Mucosa of rectum (tissue), 2 donors: Measurements from ENCODE around the gene C1orf185.

Experiments
- H3K27ac ChIP-seq, 2 donors: one replicate each; pipeline ENCODE4 v1.7.0; 2013; ENCODE audit warnings: inconsistent platforms in 2 of 2, low read depth in 2 of 2, low read length in 2 of 2
- H3K27me3 ChIP-seq, 2 donors: one replicate each; pipeline ENCODE4 v1.7.0; 2013; ENCODE audit warnings: low read length in 2 of 2; ENCODE audit not compliant: control insufficient read depth in 2 of 2, insufficient read depth in 2 of 2
- H3K36me3 ChIP-seq, 2 donors: one replicate each; pipeline ENCODE4 v1.7.0; 2013; ENCODE audit warnings: low read length in 2 of 2; ENCODE audit not compliant: control insufficient read depth in 2 of 2, insufficient read depth in 2 of 2
- H3K4me1 ChIP-seq, 2 donors: one replicate each; pipeline ENCODE4 v1.7.0; 2013; ENCODE audit warnings: low read length in 2 of 2, mild to moderate bottlenecking in 1 of 2; ENCODE audit not compliant: control insufficient read depth in 2 of 2, insufficient read depth in 2 of 2
- H3K4me3 ChIP-seq, 2 donors: one replicate each; pipeline ENCODE4 v1.7.0; 2013; ENCODE audit warnings: low read length in 2 of 2
- H3K9ac ChIP-seq, 2 donors: one replicate each; pipeline ENCODE4 v1.7.0; 2013; ENCODE audit warnings: low read length in 2 of 2, low read depth in 1 of 2, mild to moderate bottlenecking in 1 of 2
- H3K9me3 ChIP-seq, 2 donors: one replicate each; pipeline ENCODE4 v1.7.0; 2013; ENCODE audit warnings: low read length in 2 of 2; ENCODE audit not compliant: control insufficient read depth in 2 of 2
- donor health status: healthy.
- donor health status: Normal muscosa, but diverticular disease.

Gene C1orf185

DNA sequence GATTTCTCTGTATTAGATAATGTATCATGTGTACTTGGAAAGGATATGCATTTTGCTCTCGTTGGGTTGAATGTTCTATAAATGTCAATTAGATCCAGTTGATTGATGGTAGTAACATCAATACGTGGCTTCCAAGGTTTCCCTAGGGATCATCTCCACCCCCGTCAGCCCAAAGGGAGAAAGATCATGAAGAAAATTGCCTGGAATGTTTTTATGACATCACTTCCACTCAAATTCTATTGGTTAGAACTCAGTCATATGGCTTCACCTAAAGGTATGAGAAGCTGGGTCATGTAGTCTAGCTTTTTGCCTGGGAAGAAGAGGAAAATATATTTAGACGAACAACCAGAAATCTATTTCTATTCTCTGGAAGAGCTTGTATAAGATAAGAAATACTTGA, at the start of gene C1orf185:
Gene C1orf185, plus strand, starts transcription at position 253 of the 400 bp plus-strand sequence. Its CDS starts 6 bp downstream, at position 259.
- no peak within 1 kb of the TSS for H3K4me3 ChIP-seq
- H3K27ac ChIP-seq, result no peak within 1 kb of the TSS
- H3K36me3 ChIP-seq, result no peaks in the 10 kb centered on the region
- no peak within 1 kb of the TSS for H3K9ac ChIP-seq
- no peaks in the 10 kb centered on the region for H3K27me3 ChIP-seq
- no peaks in the 10 kb centered on the region for H3K4me1 ChIP-seq
- no peaks in the 10 kb centered on the region for H3K9me3 ChIP-seq

DNA sequence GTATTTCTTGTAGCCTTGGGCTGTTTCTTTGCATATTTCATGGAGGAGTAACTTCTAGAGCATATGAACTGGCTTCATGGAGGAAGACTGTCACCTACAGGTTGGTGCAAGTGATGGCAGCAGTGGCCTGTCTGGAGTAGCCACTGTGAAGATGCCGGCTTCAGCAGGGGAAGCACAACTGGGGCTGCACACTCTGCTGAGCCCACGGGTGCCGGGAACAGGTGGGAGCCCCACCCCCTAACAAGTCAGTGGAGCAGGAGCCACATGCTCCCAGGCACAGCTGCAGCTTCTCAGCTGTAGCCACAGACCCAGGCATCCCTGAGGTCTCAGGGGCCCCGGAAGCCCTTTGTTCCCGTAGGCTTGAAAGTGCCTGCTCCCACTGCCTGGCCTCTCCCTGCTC, 43.2 kb upstream of the C1orf185 start:
- no peak overlapping the region for H3K9ac ChIP-seq
- H3K27ac ChIP-seq, result no peak overlapping the region
- no peak overlapping the region for H3K4me3 ChIP-seq
- no peaks in the 10 kb centered on the region for H3K4me1 ChIP-seq
- H3K9me3 ChIP-seq, result no peaks in the 10 kb centered on the region
- no peaks in the 10 kb centered on the region for H3K36me3 ChIP-seq
- peaks cover 0 to 3% of the 10 kb centered on the region in 2 donors for H3K27me3 ChIP-seq

DNA sequence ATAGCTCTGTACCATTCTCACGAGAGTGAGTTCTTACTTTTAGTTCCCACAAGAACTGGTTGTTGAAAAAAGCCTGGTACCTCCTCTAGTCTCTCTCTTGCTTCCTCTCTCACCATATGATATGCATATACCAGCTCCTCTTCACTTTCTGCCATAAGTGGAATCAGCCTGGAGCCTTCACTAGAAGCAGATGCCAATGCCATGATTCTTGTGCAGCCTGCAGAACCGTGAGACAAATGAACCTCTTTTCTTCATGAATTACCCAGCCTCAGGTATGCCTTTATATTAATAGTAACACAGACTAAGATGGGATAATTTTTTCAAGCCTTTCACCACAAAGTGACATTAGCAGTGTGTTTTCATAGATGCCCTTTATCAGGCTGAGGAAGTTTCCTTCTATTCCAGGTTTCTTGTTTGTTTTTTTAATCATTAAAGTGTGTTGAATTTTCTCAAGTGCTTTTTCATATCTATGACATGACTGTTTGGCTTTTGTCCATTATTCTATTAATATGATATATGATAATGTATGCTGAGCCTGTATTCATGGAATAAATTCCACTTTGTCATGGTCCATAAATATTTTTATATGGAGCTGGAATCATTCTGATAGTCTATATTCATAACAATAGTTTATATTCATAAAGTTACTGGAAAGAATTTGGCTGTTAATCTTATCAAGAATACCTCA, 40.7 kb upstream of the C1orf185 start:
- Histone ChIP-seq H3K4me3 (no peak overlapping the region), H3K27ac (no peak overlapping the region), H3K27me3 (peaks cover 0 to 3% of the 10 kb centered on the region in 2 donors), H3K9ac (no peak overlapping the region), H3K36me3 (no peaks in the 10 kb centered on the region), H3K9me3 (no peaks in the 10 kb centered on the region), H3K4me1 (no peaks in the 10 kb centered on the region)

DNA sequence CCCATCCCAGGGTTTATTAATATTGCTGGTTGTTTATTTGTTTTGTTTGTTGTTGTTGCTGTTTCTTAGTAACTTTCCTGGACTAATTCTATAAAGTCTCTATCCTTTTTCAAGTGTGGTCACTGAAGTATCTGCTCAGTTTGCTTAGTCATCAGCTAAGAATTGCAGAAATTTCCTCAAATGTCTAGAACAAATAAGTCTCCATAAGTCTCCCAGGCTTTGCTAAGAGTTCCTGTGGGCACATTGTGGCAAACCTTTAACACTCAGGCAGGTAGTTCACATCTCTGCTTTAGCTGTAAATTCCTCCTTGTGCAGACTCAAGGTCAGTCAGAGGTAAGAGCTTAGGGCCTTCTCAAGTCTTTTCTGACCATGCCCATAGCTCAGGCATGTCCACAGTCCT, 38.9 kb upstream of the C1orf185 start:
- Histone ChIP-seq H3K27ac (no peak overlapping the region), H3K4me1 (no peaks in the 10 kb centered on the region), H3K36me3 (no peaks in the 10 kb centered on the region), H3K9me3 (no peaks in the 10 kb centered on the region), H3K4me3 (no peak overlapping the region), H3K9ac (no peak overlapping the region), H3K27me3 (peaks cover 0 to 3% of the 10 kb centered on the region in 2 donors)

DNA sequence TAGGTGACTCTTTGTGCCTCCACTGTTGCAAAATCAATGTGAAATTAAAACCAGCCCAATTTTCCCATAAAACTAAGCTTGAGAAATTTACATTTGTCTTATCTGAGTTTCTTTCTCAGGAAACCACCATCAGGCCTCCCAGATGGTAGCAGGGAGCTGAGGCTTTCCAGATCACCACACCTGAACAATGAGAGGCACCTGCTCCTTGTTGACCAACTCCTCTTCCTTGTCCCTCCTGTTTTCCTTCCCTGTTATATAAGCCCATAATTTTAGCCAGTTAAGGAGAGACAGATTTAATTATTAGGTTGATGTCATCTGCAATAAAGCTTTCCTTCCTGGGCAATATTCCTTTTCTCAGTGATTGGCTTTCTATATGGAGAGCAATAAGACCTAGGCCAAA, 32.0 kb upstream of the C1orf185 start:
- Histone ChIP-seq H3K9ac (no peak overlapping the region), H3K4me3 (no peak overlapping the region), H3K36me3 (no peaks in the 10 kb centered on the region), H3K27me3 (no peaks in the 10 kb centered on the region), H3K27ac (no peak overlapping the region), H3K9me3 (no peaks in the 10 kb centered on the region), H3K4me1 (no peaks in the 10 kb centered on the region)

DNA sequence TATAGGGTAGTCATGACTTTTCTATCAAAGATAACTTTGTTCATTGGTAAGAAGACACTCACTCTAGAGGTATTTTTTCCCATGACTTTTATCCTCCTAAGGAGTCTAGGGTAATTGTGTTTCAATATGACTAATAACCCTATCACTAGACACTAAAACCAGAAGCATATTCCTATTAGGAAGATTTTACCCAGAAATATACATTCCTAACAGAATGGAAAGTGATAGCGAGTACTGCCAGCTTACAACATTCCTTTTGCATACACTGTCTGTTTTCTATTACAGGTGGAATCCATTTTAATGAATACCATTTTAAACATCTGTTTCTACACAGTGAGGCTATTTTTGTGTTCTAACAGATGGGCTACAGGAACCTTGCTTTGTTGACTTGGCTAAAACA, 31.4 kb upstream of the C1orf185 start:
- Histone ChIP-seq H3K9ac (no peak overlapping the region), H3K27ac (no peak overlapping the region), H3K9me3 (no peaks in the 10 kb centered on the region), H3K27me3 (no peaks in the 10 kb centered on the region), H3K4me3 (no peak overlapping the region), H3K36me3 (no peaks in the 10 kb centered on the region), H3K4me1 (no peaks in the 10 kb centered on the region)

DNA sequence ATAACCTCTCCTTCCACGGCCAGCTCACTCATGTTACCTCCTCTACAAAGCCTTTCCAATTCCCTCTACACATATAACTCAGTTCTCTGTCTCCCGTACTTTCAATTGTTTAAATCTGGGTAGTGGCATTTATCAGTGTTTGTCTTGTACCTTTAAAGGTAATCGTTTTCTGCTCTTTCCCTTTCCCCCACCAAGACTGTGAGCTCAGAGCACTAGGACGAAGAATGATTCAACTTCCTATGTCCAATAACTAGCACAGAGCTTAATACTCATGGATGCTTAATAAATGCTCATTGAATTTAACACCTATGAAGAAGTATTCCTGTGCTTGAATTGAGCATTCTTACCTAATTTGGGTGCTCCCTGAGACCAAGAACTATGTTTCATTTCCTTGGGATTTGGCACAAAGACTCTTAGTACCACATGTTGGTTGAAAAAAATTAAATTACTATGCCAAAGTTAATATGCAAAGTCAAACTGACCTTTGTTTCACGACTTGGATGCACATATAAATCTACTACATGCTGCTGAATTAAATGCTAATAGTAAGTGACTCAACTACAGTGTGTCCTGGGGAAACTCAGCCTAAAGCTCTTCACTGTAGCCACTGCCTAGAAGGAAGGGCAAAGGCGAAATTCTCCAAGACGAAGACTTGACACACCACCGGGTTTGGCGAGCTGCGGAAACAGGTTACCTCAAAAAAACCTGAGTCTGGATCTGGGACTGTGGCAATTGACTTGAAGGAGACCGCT, 30.6 kb upstream of the C1orf185 start:
- no peaks in the 10 kb centered on the region for H3K27me3 ChIP-seq
- no peak overlapping the region for H3K27ac ChIP-seq
- no peaks in the 10 kb centered on the region for H3K4me1 ChIP-seq
- H3K9ac ChIP-seq, result no peak overlapping the region
- no peaks in the 10 kb centered on the region for H3K36me3 ChIP-seq
- no peaks in the 10 kb centered on the region for H3K9me3 ChIP-seq
- no peak overlapping the region for H3K4me3 ChIP-seq

DNA sequence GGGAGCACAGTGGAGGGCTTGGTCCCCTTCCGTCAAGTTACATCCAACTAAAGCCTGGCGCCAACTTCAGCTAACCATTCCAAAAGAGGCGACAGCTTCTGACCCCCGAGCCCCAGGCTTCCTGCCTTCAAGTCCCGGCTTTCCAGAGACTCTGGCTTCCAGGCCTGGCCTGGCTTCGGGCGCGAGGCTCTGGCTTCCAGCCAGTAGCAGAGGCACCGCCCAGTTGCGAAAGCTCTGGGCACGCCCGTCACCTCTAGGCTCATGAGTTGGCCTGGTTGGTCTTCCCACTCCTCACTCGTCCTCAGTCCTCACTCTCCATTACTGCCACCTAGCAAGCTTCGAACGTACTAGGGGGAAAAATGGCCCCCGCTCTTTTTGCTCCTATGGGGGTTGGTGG, 30.0 kb upstream of the C1orf185 start:
- Histone ChIP-seq H3K4me1 (no peaks in the 10 kb centered on the region), H3K4me3 (no peak overlapping the region), H3K27me3 (no peaks in the 10 kb centered on the region), H3K9ac (no peak overlapping the region), H3K9me3 (no peaks in the 10 kb centered on the region), H3K27ac (no peak overlapping the region), H3K36me3 (no peaks in the 10 kb centered on the region)

DNA sequence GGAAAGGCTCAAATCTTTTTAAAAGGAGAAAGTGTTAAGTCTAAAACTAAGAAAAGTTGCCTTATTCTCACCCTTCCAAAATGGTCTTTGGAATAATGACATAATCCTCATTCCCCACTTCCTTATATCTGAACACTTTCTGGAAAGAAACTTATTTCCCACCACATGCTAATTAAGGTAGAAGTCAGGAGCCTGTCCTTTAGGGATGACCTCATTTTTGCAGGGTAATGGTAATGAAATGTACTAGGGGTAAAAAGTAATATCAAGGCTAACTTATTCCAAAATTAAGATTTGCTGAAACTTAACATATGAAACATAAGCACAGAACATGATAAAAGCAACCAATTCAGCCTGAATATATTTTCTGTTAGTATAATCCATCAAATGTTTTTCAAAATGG, 29.4 kb upstream of the C1orf185 start:
- no peak overlapping the region for H3K4me3 ChIP-seq

DNA sequence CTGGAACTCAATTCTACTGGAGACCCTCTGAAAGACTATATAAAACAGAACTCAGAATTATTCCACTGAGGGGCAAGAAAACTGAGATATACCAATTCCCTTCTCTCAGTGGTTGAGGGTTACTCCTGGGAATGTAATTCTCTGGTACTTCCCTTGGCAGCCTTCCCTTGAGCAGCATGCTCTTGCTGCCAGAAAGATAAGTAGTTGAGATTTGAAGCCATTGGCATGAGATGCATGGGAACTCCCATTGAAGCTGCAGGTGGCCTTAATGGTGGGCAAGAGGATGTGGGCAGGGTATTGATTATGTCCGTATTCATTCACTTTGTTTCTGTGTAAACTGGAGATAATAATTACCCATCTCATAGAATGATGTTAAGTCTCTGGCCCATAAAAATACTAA, 28.6 kb upstream of the C1orf185 start:
- Histone ChIP-seq H3K36me3 (no peaks in the 10 kb centered on the region), H3K4me3 (no peak overlapping the region), H3K27me3 (no peaks in the 10 kb centered on the region), H3K9me3 (no peaks in the 10 kb centered on the region), H3K9ac (no peak overlapping the region), H3K4me1 (no peaks in the 10 kb centered on the region), H3K27ac (no peak overlapping the region)

More for the DNA sequence above, 29.4 kb upstream of the C1orf185 start:
- H3K4me1 ChIP-seq, result no peaks in the 10 kb centered on the region
- H3K36me3 ChIP-seq, result no peaks in the 10 kb centered on the region
- no peak overlapping the region for H3K27ac ChIP-seq
- H3K9me3 ChIP-seq, result no peaks in the 10 kb centered on the region
- no peaks in the 10 kb centered on the region for H3K27me3 ChIP-seq
- H3K9ac ChIP-seq, result no peak overlapping the region
